H9 (cell line): ENCODE results near the gene B3GNT3. TPM values are rescaled to one million over a fixed set of nuclear protein-coding genes. Genes with fewer than 3 reads are reported as not detected.

Experiments used
- DNase-seq: peaks from one replicate; pipeline ENCODE4 v3.0.0-alpha.2; 2017
- H2AFZ ChIP-seq: one replicate; pipeline ENCODE4 v1.6.1; 2013; ENCODE audit warnings: mild to moderate bottlenecking, low read length, control low read depth, moderate library complexity
- H2AK5ac ChIP-seq: 2 replicates; pipeline ENCODE4 v1.6.1; 2013; ENCODE audit warnings: low read length, control low read depth, mixed read lengths; ENCODE audit not compliant: insufficient read length
- H2BK120ac ChIP-seq: one replicate; pipeline ENCODE4 v1.6.1; 2013; ENCODE audit warnings: low read depth, mild to moderate bottlenecking, low read length, control low read depth, inconsistent platforms; ENCODE audit not compliant: poor library complexity, severe bottlenecking
- H2BK12ac ChIP-seq: 2 replicates; pipeline ENCODE4 v1.6.1; 2013; ENCODE audit warnings: low read length, control low read depth, mixed read lengths, low read depth; ENCODE audit not compliant: insufficient read length
- H2BK15ac ChIP-seq: 2 replicates; pipeline ENCODE4 v1.6.1; 2013; ENCODE audit warnings: low read depth, low read length, control low read depth
- H2BK20ac ChIP-seq: one replicate; pipeline ENCODE4 v1.6.1; 2013; ENCODE audit warnings: low read depth, mild to moderate bottlenecking, low read length, control low read depth, inconsistent platforms; ENCODE audit not compliant: poor library complexity, severe bottlenecking
- H2BK5ac ChIP-seq: 2 replicates; pipeline ENCODE4 v1.6.1; 2013; ENCODE audit warnings: low read length, control low read depth, mixed read lengths; ENCODE audit not compliant: insufficient read length
- H3K14ac ChIP-seq: 2 replicates; pipeline ENCODE4 v1.6.1; 2013; ENCODE audit warnings: low read length, control low read depth; ENCODE audit not compliant: insufficient read depth
- H3K18ac ChIP-seq: 2 replicates; pipeline ENCODE4 v1.6.1; 2013; ENCODE audit warnings: low read depth, mild to moderate bottlenecking, mixed read lengths, low read length, control low read depth; ENCODE audit not compliant: insufficient read length
- H3K23ac ChIP-seq: 2 replicates; pipeline ENCODE4 v1.6.1; 2013; ENCODE audit warnings: low read length, control low read depth, mixed read lengths, low read depth; ENCODE audit not compliant: insufficient read length
- H3K23me2 ChIP-seq: 2 replicates; pipeline ENCODE4 v1.6.1; 2013; ENCODE audit warnings: low read depth, mild to moderate bottlenecking, mixed read lengths, low read length, control low read depth; ENCODE audit not compliant: insufficient read length, poor library complexity, severe bottlenecking
- H3K27ac ChIP-seq: 2 replicates; pipeline ENCODE4 v1.5.1; 2013; ENCODE audit warnings: low read length, control low read depth, mixed read lengths, low read depth; ENCODE audit not compliant: insufficient read length
- H3K27me3 ChIP-seq: 2 replicates; pipeline ENCODE4 v1.6.1; 2013; ENCODE audit warnings: low read length, control low read depth, inconsistent platforms; ENCODE audit not compliant: insufficient read depth
- H3K4ac ChIP-seq: 2 replicates; pipeline ENCODE4 v1.6.1; 2013; ENCODE audit warnings: low read depth, mild to moderate bottlenecking, control low read depth, inconsistent platforms, low read length, moderate library complexity
- H3K4me1 ChIP-seq: 2 replicates; pipeline ENCODE4 v1.6.1; 2013; ENCODE audit warnings: low read length, control low read depth, inconsistent platforms; ENCODE audit not compliant: insufficient read depth
- H3K4me2 ChIP-seq: 2 replicates; pipeline ENCODE4 v1.6.1; 2013; ENCODE audit warnings: low read length, control low read depth, mixed read lengths; ENCODE audit not compliant: insufficient read length, insufficient read depth
- H3K56ac ChIP-seq: 2 replicates; pipeline ENCODE4 v1.6.1; 2013; ENCODE audit warnings: low read depth, mild to moderate bottlenecking, mixed read lengths, low read length, control low read depth; ENCODE audit not compliant: insufficient read length
- H3K79me1 ChIP-seq: 2 replicates; pipeline ENCODE4 v1.6.1; 2013; ENCODE audit warnings: low read depth, mild to moderate bottlenecking, moderate library complexity, low read length, control low read depth, inconsistent platforms; ENCODE audit not compliant: insufficient read depth, poor library complexity, severe bottlenecking
- H3K79me2 ChIP-seq: 2 replicates; pipeline ENCODE4 v1.6.1; 2013; ENCODE audit warnings: low read length, control low read depth, inconsistent platforms; ENCODE audit not compliant: insufficient read depth
- H3K9ac ChIP-seq: 2 replicates; pipeline ENCODE4 v1.6.1; 2013; ENCODE audit warnings: low read length, control low read depth, mixed read lengths; ENCODE audit not compliant: insufficient read length; ENCODE audit errors: extremely low read depth
- H3K9me3 ChIP-seq: one replicate; pipeline ENCODE4 v1.6.1; 2013; ENCODE audit warnings: low read depth, low read length, inconsistent platforms; ENCODE audit not compliant: control insufficient read depth
- H3T11ph ChIP-seq: one replicate; pipeline ENCODE4 v1.6.1; 2013; ENCODE audit warnings: mild to moderate bottlenecking, low read length, control low read depth, inconsistent platforms
- H4K20me1 ChIP-seq: one replicate; pipeline ENCODE4 v1.6.1; 2013; ENCODE audit not compliant: control insufficient read depth, insufficient read length, insufficient read depth
- H4K5ac ChIP-seq: 2 replicates; pipeline ENCODE4 v1.6.1; 2013; ENCODE audit warnings: low read depth, mild to moderate bottlenecking, mixed read lengths, low read length, control low read depth; ENCODE audit not compliant: insufficient read length
- H4K8ac ChIP-seq: replicated peaks from 2 replicates; pipeline ENCODE4 v1.6.1; 2013; ENCODE audit warnings: low read length, control low read depth, mixed read lengths, low read depth; ENCODE audit not compliant: insufficient read length
- H4K91ac ChIP-seq: 2 replicates; pipeline ENCODE4 v1.6.1; 2013; ENCODE audit warnings: low read depth, mild to moderate bottlenecking, moderate library complexity, mixed read lengths, low read length, control low read depth; ENCODE audit not compliant: insufficient read length
- H3K27ac Mint-ChIP-seq, 3 experiments: 2 replicates in 2 of 3; 3 replicates in 1 of 3; pipeline ENCODE4 v1.8.0; 2020 to 2021; ENCODE audit warnings: mixed read lengths in 3 of 3, mild to moderate bottlenecking in 1 of 3, moderate library complexity in 1 of 3
- H3K27me3 Mint-ChIP-seq: 2 replicates; pipeline ENCODE4 v1.8.0; 2021; ENCODE audit warnings: low read depth, mild to moderate bottlenecking, moderate library complexity, mixed read lengths
- H3K36me3 Mint-ChIP-seq, 3 experiments: 2 replicates in 2 of 3; 3 replicates in 1 of 3; pipeline ENCODE4 v1.8.0; 2020 to 2021; ENCODE audit warnings: low read depth in 3 of 3, mixed read lengths in 3 of 3; ENCODE audit not compliant: insufficient read depth in 1 of 3
- H3K4me1 Mint-ChIP-seq, 2 experiments: 2 replicates each; pipeline ENCODE4 v1.8.0; 2020; ENCODE audit warnings: mixed read lengths in 2 of 2
- H3K4me3 Mint-ChIP-seq, 2 experiments: 2 replicates in 1 of 2; 3 replicates in 1 of 2; pipeline ENCODE4 v1.8.0; 2020 to 2021; ENCODE audit warnings: mild to moderate bottlenecking in 2 of 2, mixed read lengths in 2 of 2, moderate library complexity in 1 of 2
- H3K9me3 Mint-ChIP-seq, 2 experiments: 2 replicates in 1 of 2; 3 replicates in 1 of 2; pipeline ENCODE4 v1.8.0; 2020; ENCODE audit warnings: mild to moderate bottlenecking in 2 of 2, mixed read lengths in 2 of 2, moderate library complexity in 1 of 2
- CTCF ChIP-seq: fragments of 200-600 bp; sonication (generic); conservative IDR thresholded peaks from 3 replicates; pipeline ENCODE4 v1.8.0; 2021; ENCODE audit warnings: antibody characterized with exemption, mild to moderate bottlenecking
- WGBS: extraction: QIAGEN DNeasy Blood & Tissue Kit; methylation state at CpG from one replicate; pipeline ENCODE4 v1.1.7; 2013; ENCODE audit warnings: missing lambda C conversion rate, low lambda C conversion rate, mixed read lengths; ENCODE audit not compliant: insufficient read length; ENCODE audit errors: extremely low coverage; 5-methylcytosine and 5-hydroxymethylcytosine counted together
- total RNA-seq: library from RNA; stranded (reverse); gene quantifications from 2 replicates; pipeline ENCODE4 v1.2.1, GENCODE V29; 2021

B3GNT3 gene
- total RNA-seq, 1 experiment from 2014 or later, result 0.96 TPM

GRCh38 chr19:17806945-17807344 is 12.0 kb downstream of the B3GNT3 start:
- H3K27ac ChIP-seq, result no peak overlapping the region
- no peaks in the 10 kb centered on the region for H3K36me3 Mint-ChIP-seq
- H2BK20ac ChIP-seq, result no peak overlapping the region
- no peaks in the 10 kb centered on the region for H3K27me3 ChIP-seq
- no peak overlapping the region for H3K9ac ChIP-seq
- no peak overlapping the region for H3K56ac ChIP-seq
- no peak overlapping the region for H3K27ac Mint-ChIP-seq
- H3K9me3 Mint-ChIP-seq, result no peaks in the 10 kb centered on the region; a peak in 1 of 5 replicates
- no peak overlapping the region for H2BK15ac ChIP-seq
- no peak overlapping the region for H2AK5ac ChIP-seq
- H3K18ac ChIP-seq, result no peak overlapping the region
- H3K79me1 ChIP-seq, result no peaks in the 10 kb centered on the region
- no peaks in the 10 kb centered on the region for H3K9me3 ChIP-seq
- no peaks in the 10 kb centered on the region for H3K4me1 Mint-ChIP-seq
- H3T11ph ChIP-seq, result no peak overlapping the region
- no peak overlapping the region for H2AFZ ChIP-seq
- H3K23ac ChIP-seq, result no peak overlapping the region
- H3K14ac ChIP-seq, result no peak overlapping the region
- H4K8ac ChIP-seq, result no peak overlapping the region
- no peak overlapping the region for H4K5ac ChIP-seq
- no peak overlapping the region for H4K91ac ChIP-seq
- DNase-seq, result no peak
- peaks cover 1% of the 10 kb centered on the region for H3K27me3 Mint-ChIP-seq
- no peak overlapping the region for H3K4ac ChIP-seq
- H2BK12ac ChIP-seq, result no peak overlapping the region
- H3K79me2 ChIP-seq, result no peaks in the 10 kb centered on the region
- no CpG with 5 or more reads among the region's 3 CpGs for WGBS
- no peak overlapping the region for H3K4me2 ChIP-seq
- H3K4me1 ChIP-seq, result no peaks in the 10 kb centered on the region
- H4K20me1 ChIP-seq, result no peaks in the 10 kb centered on the region
- TF ChIP-seq CTCF, result no peak
- no peak overlapping the region for H2BK5ac ChIP-seq
- H3K23me2 ChIP-seq, result no peaks in the 10 kb centered on the region
- no peak overlapping the region for H2BK120ac ChIP-seq
- no peak overlapping the region for H3K4me3 Mint-ChIP-seq
